GM03348 (cell line): ENCODE data around the gene GGCX.
"Not testable (repeated sequence)": the region's sequence is repeated elsewhere in the genome, so short reads cannot be mapped to it uniquely, and the experiment has no call there.

Experiments
- DNase-seq: peaks from one replicate; pipeline ENCODE4 v3.0.0; 2012; ENCODE audit warnings: low spot score

The GGCX gene

GRCh38 chr2:85575739-85576138 is 14.4 kb upstream of the GGCX start:
- no peak for DNase-seq

- DNase-seq: no peak
These were observed 5.0 kb upstream of the GGCX start for GRCh38 chr2:85566265-85566664.

- DNase-seq: no peak
These were observed 2.9 kb upstream of the GGCX start for GRCh38 chr2:85564144-85564563.

- DNase-seq: peak; percentile 46
These were observed 447 bp downstream of the GGCX start for GRCh38 chr2:85560812-85561279.

GRCh38 chr2:85560403-85560726 is 928 bp downstream of the GGCX start:
- DNase-seq: not testable (repeated sequence)

- no peak for DNase-seq
These were observed 3.1 kb downstream of the GGCX start for GRCh38 chr2:85558160-85558559.

GRCh38 chr2:85557130-85557529 is 4.2 kb downstream of the GGCX start:
- no peak for DNase-seq

- DNase-seq: no peak
These were observed 6.2 kb downstream of the GGCX start for GRCh38 chr2:85554980-85555612.

GRCh38 chr2:85553184-85553583 is 8.1 kb downstream of the GGCX start:
- DNase-seq: no peak

- DNase-seq: peak; percentile 75
These were observed 9.3 kb downstream of the GGCX start for GRCh38 chr2:85551698-85552678.

GRCh38 chr2:85550486-85550885 is 10.8 kb downstream of the GGCX start:
- DNase-seq: no peak

- DNase-seq: peak; percentile 82
These were observed 11.5 kb downstream of the GGCX start for GRCh38 chr2:85549826-85550225.

GRCh38 chr2:85549095-85549494 is 12.2 kb downstream of the GGCX start:
- DNase-seq: no peak

- no peak for DNase-seq
These were observed 12.7 kb downstream of the GGCX start for GRCh38 chr2:85548608-85548900.

GRCh38 chr2:85547859-85548607 is 13.3 kb downstream of the GGCX start:
- no peak for DNase-seq

GRCh38 chr2:85547089-85547858 is 14.0 kb downstream of the GGCX start:
- no peak for DNase-seq

GRCh38 chr2:85545780-85546240 is 15.5 kb downstream of the GGCX start:
- no peak for DNase-seq

GRCh38 chr2:85544915-85545779 is 16.1 kb downstream of the GGCX start:
- not testable (repeated sequence) for DNase-seq

GRCh38 chr2:85544254-85544691 is 17.0 kb downstream of the GGCX start:
- not testable (repeated sequence) for DNase-seq

GRCh38 chr2:85542777-85543176 is 18.5 kb downstream of the GGCX start:
- DNase-seq: no peak
